Muscle of leg (tissue), 11 donors: Measurements from ENCODE around the gene SBF2. TPM values are rescaled to one million over a fixed set of nuclear protein-coding genes. Genes with fewer than 3 reads are reported as not detected.

ENCODE experiments used
- DNase-seq: peaks from one replicate; pipeline ENCODE4 v3.0.0; 2013
- H3K27ac ChIP-seq: one replicate; pipeline ENCODE4 v1.5.1; 2013; ENCODE audit warnings: mild to moderate bottlenecking, low read length, control low read depth
- H3K27me3 ChIP-seq: one replicate; pipeline ENCODE4 v1.6.1; 2013; ENCODE audit warnings: low read length; ENCODE audit not compliant: control insufficient read depth, insufficient read depth
- H3K36me3 ChIP-seq: one replicate; pipeline ENCODE4 v1.6.1; 2013; ENCODE audit warnings: low read length; ENCODE audit not compliant: control insufficient read depth, insufficient read depth
- H3K4me1 ChIP-seq: one replicate; pipeline ENCODE4 v1.6.1; 2013; ENCODE audit warnings: low read length; ENCODE audit not compliant: control insufficient read depth, insufficient read depth
- H3K4me3 ChIP-seq: one replicate; pipeline ENCODE4 v1.5.1; 2013; ENCODE audit warnings: low read length, control low read depth
- H3K9me3 ChIP-seq: replicated peaks from 2 replicates; pipeline ENCODE4 v1.6.1; 2013; ENCODE audit warnings: low read depth, low read length; ENCODE audit not compliant: control insufficient read depth
- WGBS: methylation state at CpG from one replicate; pipeline ENCODE4 v1.1.5; 2013; ENCODE audit warnings: missing lambda C conversion rate; ENCODE audit not compliant: insufficient coverage; 5-methylcytosine and 5-hydroxymethylcytosine counted together
- polyA plus RNA-seq, 8 donors: library from polyadenylated mRNA; unstranded; fragments of 120-200 nt; gene quantifications; one replicate each; pipeline versions ENCODE4 v1.2.1 to v1.2.3, GENCODE V29; 2013; ENCODE audit warnings: inconsistent platforms in 1 of 8, low replicate concordance in 1 of 8; ENCODE audit not compliant: insufficient read length in 8 of 8, insufficient read depth in 1 of 8
- total RNA-seq: library from RNA; stranded (reverse); fragments of 120-200 nt; gene quantifications from one replicate; pipeline ENCODE4 v1.2.4, GENCODE V29; 2013

SBF2 gene
- total and polyA plus RNA-seq, 9 donors: 18.3 to 29.5 (median 21.5) TPM

DNA sequence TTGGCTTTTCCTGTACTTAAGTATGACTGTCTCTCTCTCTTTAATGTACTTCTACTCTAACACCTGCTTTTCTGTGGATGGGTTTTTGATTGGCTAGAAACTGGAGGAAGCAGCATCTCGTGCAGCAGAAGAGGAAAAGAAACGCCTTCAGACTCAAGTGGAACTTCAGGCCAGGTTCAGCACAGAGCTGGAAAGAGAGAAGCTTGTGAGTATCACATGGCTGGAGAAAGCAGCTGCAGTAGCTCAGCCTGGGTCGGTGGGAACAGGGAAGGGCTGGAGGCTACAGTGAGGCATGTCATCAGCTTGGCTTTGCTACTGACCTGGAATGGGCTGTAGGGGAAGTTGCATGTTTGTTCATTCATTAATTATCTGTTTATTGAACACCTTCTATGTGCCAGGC lies 555.9 kb downstream of the SBF2 start:
- Histone ChIP-seq H3K27me3 (no peaks in the 10 kb centered on the region), H3K4me3 (no peak overlapping the region), H3K27ac (peak overlapping the region; percentile 45), H3K36me3 (peaks cover 24% of the 10 kb centered on the region), H3K9me3 (peaks cover 5% of the 10 kb centered on the region), H3K4me1 (peaks cover 2% of the 10 kb centered on the region)
- peak; percentile 84 for DNase-seq
- 35% methylated on average over 3 of the region's 3 CpGs for WGBS

DNA sequence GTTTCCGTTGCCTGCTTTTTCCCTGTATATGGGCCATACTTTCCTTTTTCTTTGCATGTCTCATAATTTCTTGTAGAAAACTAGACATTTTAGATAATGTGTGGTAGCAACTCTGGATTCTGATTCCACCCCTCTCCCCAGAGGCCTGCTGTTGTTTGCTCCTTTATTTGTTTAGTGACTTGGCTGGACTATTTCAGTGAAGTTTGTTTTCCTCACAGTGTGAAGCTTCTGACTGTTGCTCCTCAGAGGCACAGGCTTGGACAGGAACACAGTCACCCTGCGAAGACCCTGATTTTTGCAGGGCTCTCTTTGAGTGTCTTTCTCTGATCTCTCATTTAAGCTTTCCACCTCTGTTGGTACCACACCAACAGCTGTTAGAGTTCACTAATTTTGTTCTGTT lies 557.7 kb downstream of the SBF2 start:
- peaks cover 25% of the 10 kb centered on the region for H3K36me3 ChIP-seq
- WGBS: 92% methylated on average over 1 of the region's 2 CpGs

DNA sequence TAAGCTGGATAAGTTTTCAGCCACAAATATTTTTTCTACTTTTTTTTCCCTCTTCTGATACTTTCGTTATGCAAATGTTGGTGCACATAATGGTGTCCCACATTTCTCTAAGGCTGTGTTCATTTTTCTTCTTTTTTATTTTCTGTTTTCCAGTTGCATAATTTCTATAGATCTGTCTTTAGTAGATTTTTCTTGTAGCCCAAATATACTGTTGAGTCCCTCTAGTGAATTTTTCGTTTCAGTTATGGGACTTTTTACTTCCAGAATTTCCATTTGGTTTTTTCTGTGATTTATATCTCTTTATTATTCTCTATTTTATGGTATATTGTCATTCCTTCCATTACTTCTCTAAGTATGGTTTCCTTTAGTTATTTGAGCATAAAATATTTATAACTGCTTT lies 558.1 kb downstream of the SBF2 start:
- no peak for DNase-seq
- peaks cover 25% of the 10 kb centered on the region for H3K36me3 ChIP-seq
- no CpG with 5 or more reads among the region's 2 CpGs for WGBS

More for the DNA sequence above, 557.7 kb downstream of the SBF2 start:
- no peak overlapping the region for H3K4me3 ChIP-seq
- H3K9me3 ChIP-seq: peaks cover 5% of the 10 kb centered on the region
- H3K27ac ChIP-seq: no peak overlapping the region
- H3K4me1 ChIP-seq: peaks cover 2% of the 10 kb centered on the region
- H3K27me3 ChIP-seq: no peaks in the 10 kb centered on the region
- DNase-seq: no peak

GRCh38 chr11:9735236-9735635 lies 558.8 kb downstream of the SBF2 start:
- 94% methylated on average over 2 of the region's 3 CpGs for WGBS
- Histone ChIP-seq H3K4me1 (peaks cover 2% of the 10 kb centered on the region), H3K36me3 (peaks cover 18% of the 10 kb centered on the region), H3K9me3 (peaks cover 5% of the 10 kb centered on the region), H3K27ac (no peak overlapping the region), H3K4me3 (no peak overlapping the region), H3K27me3 (no peaks in the 10 kb centered on the region)
- no peak for DNase-seq

More for the DNA sequence above, 558.1 kb downstream of the SBF2 start:
- no peak overlapping the region for H3K4me3 ChIP-seq
- H3K27me3 ChIP-seq: no peaks in the 10 kb centered on the region
- no peak overlapping the region for H3K27ac ChIP-seq
- H3K4me1 ChIP-seq: peaks cover 2% of the 10 kb centered on the region
- peaks cover 5% of the 10 kb centered on the region for H3K9me3 ChIP-seq

DNA sequence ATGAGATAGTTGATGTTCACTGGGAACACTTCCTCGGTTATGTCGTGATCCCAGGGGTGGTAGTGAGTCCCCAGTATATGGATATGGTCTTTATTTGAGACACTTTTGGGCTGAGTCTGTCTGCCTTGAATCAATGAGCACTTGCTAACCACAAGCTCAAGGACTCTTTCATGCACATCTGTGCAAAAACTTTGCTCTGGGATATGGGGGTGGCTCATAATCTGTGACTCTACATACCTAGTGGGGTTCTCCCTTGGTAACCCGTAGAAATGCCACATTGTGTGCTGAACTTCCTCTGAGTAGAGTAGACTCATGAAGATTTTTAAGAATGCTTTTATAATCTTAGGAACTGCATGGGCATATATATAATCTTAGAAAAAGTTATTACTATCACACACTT lies 560.8 kb downstream of the SBF2 start:
- Histone ChIP-seq H3K9me3 (peaks cover 5% of the 10 kb centered on the region), H3K27ac (no peak overlapping the region), H3K27me3 (no peaks in the 10 kb centered on the region), H3K4me1 (peaks cover 1% of the 10 kb centered on the region), H3K36me3 (peaks cover 14% of the 10 kb centered on the region), H3K4me3 (no peak overlapping the region)
- DNase-seq: no peak
- WGBS: no CpG with 5 or more reads among the region's 3 CpGs

- Histone ChIP-seq H3K27me3 (no peaks in the 10 kb centered on the region), H3K27ac (no peak overlapping the region), H3K4me3 (no peak overlapping the region), H3K9me3 (peaks cover 5% of the 10 kb centered on the region), H3K4me1 (no peaks in the 10 kb centered on the region), H3K36me3 (peaks cover 12% of the 10 kb centered on the region)
- no peak for DNase-seq
- 91% methylated on average over 8 of the region's 11 CpGs for WGBS
Measured at GRCh38 chr11:9732453-9732852, 561.6 kb downstream of the SBF2 start.

GRCh38 chr11:9731256-9731655 lies 562.8 kb downstream of the SBF2 start:
- H3K36me3 ChIP-seq: peaks cover 11% of the 10 kb centered on the region
- 67% methylated on average over 1 of the region's 1 CpG for WGBS
- DNase-seq: no peak
- no peaks in the 10 kb centered on the region for H3K4me1 ChIP-seq
- H3K27me3 ChIP-seq: no peaks in the 10 kb centered on the region
- H3K4me3 ChIP-seq: no peak overlapping the region
- peaks cover 4% of the 10 kb centered on the region for H3K9me3 ChIP-seq
- no peak overlapping the region for H3K27ac ChIP-seq

Other genes starting within 250 kb of the SBF2 start
- gene ADM, start 10.9 kb upstream of the SBF2 start, total RNA-seq: 23.6 TPM
- gene ADM, start 10.9 kb upstream of the SBF2 start, polyA plus RNA-seq: 10 to 100 TPM in 7 of 8 donors, 1 to 10 TPM in 1; 8.6 to 22.9 (median 14.3) TPM
- gene AMPD3, start 161.0 kb upstream of the SBF2 start, total RNA-seq: 3.4 TPM
- gene AMPD3, start 161.0 kb upstream of the SBF2 start, polyA plus RNA-seq: 1 to 10 TPM; 3.6 to 5.3 (median 4.6) TPM
- gene RNF141, start 247.0 kb upstream of the SBF2 start, total RNA-seq: 22.1 TPM
- 10 to 100 TPM; 16.9 to 26.4 (median 19.4) TPM for gene RNF141, start 247.0 kb upstream of the SBF2 start, polyA plus RNA-seq